Activated T-cell treated with anti-CD3 and anti-CD28 coated beads for 48 hours (primary cell): ENCODE data around the gene FMNL1.

Source experiments
- DNase-seq: peaks from one replicate; pipeline ENCODE4 v3.0.0-alpha.2; 2020; ENCODE audit warnings: low read depth

FMNL1 gene

GRCh38 chr17:45256114-45256966 is 34.7 kb downstream of the FMNL1 start:
- DNase-seq, result no peak

- DNase-seq, result no peak
Observed at GRCh38 chr17:45257115-45257514, 35.4 kb downstream of the FMNL1 start.

- DNase-seq, result no peak
Observed at GRCh38 chr17:45258981-45259380, 37.3 kb downstream of the FMNL1 start.

- DNase-seq, result no peak
Observed at GRCh38 chr17:45260204-45260783, 38.6 kb downstream of the FMNL1 start.

GRCh38 chr17:45261577-45262515 is 40.2 kb downstream of the FMNL1 start, which contains the start of gene SPATA32:
TSS of gene SPATA32 (minus strand) at chr17:45262094. CDS start at chr17:45262016, 78 bp downstream.
- DNase-seq, result peak; percentile 64

GRCh38 chr17:45262516-45263476 is 41.1 kb downstream of the FMNL1 start:
- no peak for DNase-seq

- no peak for DNase-seq
Observed at GRCh38 chr17:45263477-45263860, 41.8 kb downstream of the FMNL1 start.

- no peak for DNase-seq
Observed at GRCh38 chr17:45264430-45264829, 42.7 kb downstream of the FMNL1 start.

GRCh38 chr17:45264988-45265387 is 43.3 kb downstream of the FMNL1 start:
- no peak for DNase-seq

GRCh38 chr17:45265821-45266220 is 44.1 kb downstream of the FMNL1 start:
- DNase-seq, result no peak

- DNase-seq, result no peak
Observed at GRCh38 chr17:45266372-45266926, 44.8 kb downstream of the FMNL1 start.

GRCh38 chr17:45267436-45268055 is 45.9 kb downstream of the FMNL1 start:
- no peak for DNase-seq

- no peak for DNase-seq
Observed at GRCh38 chr17:45269912-45270311, 48.2 kb downstream of the FMNL1 start.

- DNase-seq, result peak; percentile 56
Observed at GRCh38 chr17:45270828-45271418, 49.2 kb downstream of the FMNL1 start.

- DNase-seq, result no peak
Observed at GRCh38 chr17:45271603-45272002, 49.9 kb downstream of the FMNL1 start.

- DNase-seq, result no peak
Observed at GRCh38 chr17:45273551-45273957, 51.9 kb downstream of the FMNL1 start.

GRCh38 chr17:45274033-45274432 is 52.3 kb downstream of the FMNL1 start:
- no peak for DNase-seq

- DNase-seq, result no peak
Observed at GRCh38 chr17:45276031-45276430, 54.3 kb downstream of the FMNL1 start.

- peak; percentile 80 for DNase-seq
Observed at GRCh38 chr17:45277216-45277849, 55.6 kb downstream of the FMNL1 start.

- no peak for DNase-seq
Observed at GRCh38 chr17:45277992-45278391, 56.3 kb downstream of the FMNL1 start.
